ENCODE measurements around the gene FBRSL1. TPM values are rescaled to one million over a fixed set of nuclear protein-coding genes. Genes with fewer than 3 reads are reported as not detected.

The FBRSL1 gene
- total and polyA plus RNA-seq, 2 of the 8 experiments (the other 6 are each of a cell fraction or from before 2014, with no cell fraction given), result 18.4 to 109 TPM

- TF ChIP-seq KDM4A (IDR thresholded peaks at IDR 0.05; ENCODE audit: low read depth, low read length, severe bottlenecking), result peak; percentile 98
- TF ChIP-seq YY1 (IDR thresholded peaks at IDR 0.05; ENCODE audit: low read depth, low read length), result no peak
- no peak for TF ChIP-seq CTCF (IDR thresholded peaks at IDR 0.05; ENCODE audit: control extremely low read depth in 1 of 3, insufficient read depth in 1 of 3, low read depth in 1 of 3, low read length in 3 of 3)
- TF ChIP-seq CHD7 (IDR thresholded peaks at IDR 0.05; ENCODE audit: insufficient replicate concordance, low read length), result no peak
- TF ChIP-seq SIX5 (IDR thresholded peaks at IDR 0.05; ENCODE audit: low read depth, low read length), result no peak
- no peak for TF ChIP-seq HDAC2 (IDR thresholded peaks at IDR 0.05; ENCODE audit: borderline replicate concordance in 1 of 2, low read depth in 2 of 2, low read length in 2 of 2)
- no peak for TF ChIP-seq TCF12 (IDR thresholded peaks at IDR 0.05; ENCODE audit: low read depth, low read length)
These were observed 43.9 kb upstream of the FBRSL1 start (continued) for GRCh38 chr12:132445884-132446632.
